IMR-90 (cell line): ENCODE results near the gene SLC7A10. TPM values are rescaled to one million over a fixed set of nuclear protein-coding genes. Genes with fewer than 3 reads are reported as not detected.

Experiments
- ATAC-seq: fragments of 200-7000 bp; cut with Tn5 transposase; 2 replicates; pipeline ENCODE4 v1.9.1; 2020; ENCODE audit warnings: low read depth, mild to moderate bottlenecking, moderate library complexity
- BruUV-seq: library from RNA; stranded (reverse); fragments of 400-500 nt; replicated peaks from 2 replicates; lab custom pipeline; 2021; lab: Mats Ljungman, UMichigan
- CTCF ChIA-PET: fragments of 300-600 bp; formaldehyde crosslinking; extraction: SDS; loops from one replicate; lab custom pipeline; 2021; ENCODE audit warnings: antibody characterized with exemption; lab: Yijun Ruan, JAX
- POLR2A ChIA-PET: fragments of 300-600 bp; sonication (Branson Sonifier 250); formaldehyde crosslinking; loops from one replicate; lab custom pipeline; 2022; ENCODE audit warnings: antibody characterized with exemption; ENCODE audit not compliant: unreplicated experiment; lab: Charles Lee
- DNase-seq: peaks from one replicate; pipeline ENCODE4 v3.0.0; 2013
- H2AFZ ChIP-seq: replicated peaks from 2 replicates; pipeline ENCODE3; 2013; ENCODE audit warnings: low read length, mild to moderate bottlenecking; ENCODE audit not compliant: poor library complexity
- H2AK5ac ChIP-seq: 2 replicates; pipeline ENCODE4 v1.6.1; 2013; ENCODE audit warnings: low read depth, low read length, inconsistent platforms
- H2AK9ac ChIP-seq: replicated peaks from 2 replicates; pipeline ENCODE3; 2013; ENCODE audit warnings: mild to moderate bottlenecking, low read depth, low read length, moderate library complexity; ENCODE audit not compliant: poor library complexity
- H2BK120ac ChIP-seq: 2 replicates; pipeline ENCODE4 v1.6.1; 2013; ENCODE audit warnings: low read depth, low read length, inconsistent platforms
- H2BK15ac ChIP-seq: 3 replicates; pipeline ENCODE4 v1.6.1; 2013; ENCODE audit warnings: low read depth, low read length, inconsistent platforms
- H2BK20ac ChIP-seq: 2 replicates; pipeline ENCODE4 v1.6.1; 2013; ENCODE audit warnings: low read depth, mild to moderate bottlenecking, inconsistent platforms, low read length, moderate library complexity
- H2BK5ac ChIP-seq: 2 replicates; pipeline ENCODE4 v1.6.1; 2013; ENCODE audit warnings: mild to moderate bottlenecking, low read depth, low read length, inconsistent platforms; ENCODE audit not compliant: poor library complexity, severe bottlenecking
- H3K14ac ChIP-seq: replicated peaks from 2 replicates; pipeline ENCODE4 v1.6.1; 2013; ENCODE audit warnings: low read depth, low read length, inconsistent platforms
- H3K18ac ChIP-seq: 2 replicates; pipeline ENCODE4 v1.6.1; 2013; ENCODE audit warnings: low read depth, low read length, control low read depth
- H3K23ac ChIP-seq: 2 replicates; pipeline ENCODE4 v1.6.1; 2013; ENCODE audit warnings: low read depth, low read length, inconsistent platforms
- H3K27ac ChIP-seq: 2 replicates; pipeline ENCODE4 v1.5.1; 2013; ENCODE audit warnings: mild to moderate bottlenecking, control low read depth, low read length; ENCODE audit not compliant: insufficient read depth
- H3K27me3 ChIP-seq: 2 replicates; pipeline ENCODE4 v1.6.1; 2013; ENCODE audit warnings: low read length; ENCODE audit not compliant: control insufficient read depth, insufficient read depth
- H3K36me3 ChIP-seq: 2 replicates; pipeline ENCODE4 v1.6.1; 2013; ENCODE audit warnings: low read length, mixed read lengths; ENCODE audit not compliant: control insufficient read depth, insufficient read depth
- H3K4ac ChIP-seq: 2 replicates; pipeline ENCODE4 v1.6.1; 2013; ENCODE audit warnings: low read depth, low read length, inconsistent platforms
- H3K4me1 ChIP-seq: 2 replicates; pipeline ENCODE4 v1.6.1; 2013; ENCODE audit warnings: low read length, mixed read lengths; ENCODE audit not compliant: control insufficient read depth, insufficient read depth
- H3K4me2 ChIP-seq: 2 replicates; pipeline ENCODE4 v1.6.1; 2013; ENCODE audit warnings: low read depth, mild to moderate bottlenecking, control low read depth, low read length, moderate library complexity
- H3K4me3 ChIP-seq: 2 replicates; pipeline ENCODE4 v1.5.1; 2013; ENCODE audit warnings: low read depth, mild to moderate bottlenecking, control low read depth, low read length, moderate library complexity; ENCODE audit not compliant: insufficient read depth
- H3K56ac ChIP-seq: 2 replicates; pipeline ENCODE4 v1.6.1; 2013; ENCODE audit warnings: low read length, inconsistent platforms; ENCODE audit not compliant: insufficient read depth; ENCODE audit errors: extremely low read depth
- H3K79me1 ChIP-seq, 2 experiments: 2 replicates each; pipeline ENCODE4 v1.6.1; 2013; ENCODE audit warnings: low read length in 2 of 2, inconsistent platforms in 1 of 2, low read depth in 1 of 2
- H3K9ac ChIP-seq: 2 replicates; pipeline ENCODE4 v1.6.1; 2013; ENCODE audit warnings: low read depth, low read length, control low read depth
- H3K9me1 ChIP-seq: 2 replicates; pipeline ENCODE4 v1.6.1; 2013; ENCODE audit warnings: low read length, inconsistent platforms; ENCODE audit not compliant: insufficient read depth
- H3K9me3 ChIP-seq: 2 replicates; pipeline ENCODE4 v1.6.1; 2013; ENCODE audit warnings: low read length; ENCODE audit not compliant: control insufficient read depth, insufficient read depth
- H4K20me1 ChIP-seq: 2 replicates; pipeline ENCODE4 v1.6.1; 2013; ENCODE audit warnings: low read length, inconsistent platforms; ENCODE audit not compliant: insufficient read depth
- H4K5ac ChIP-seq: 2 replicates; pipeline ENCODE4 v1.6.1; 2013; ENCODE audit warnings: mild to moderate bottlenecking, low read depth, low read length, control low read depth
- H4K8ac ChIP-seq, 2 experiments: 2 replicates each; pipeline ENCODE4 v1.6.1; 2013; ENCODE audit warnings: low read depth in 2 of 2, low read length in 2 of 2, control low read depth in 1 of 2, inconsistent platforms in 1 of 2
- H4K91ac ChIP-seq: 2 replicates; pipeline ENCODE4 v1.6.1; 2013; ENCODE audit warnings: low read depth, low read length, inconsistent platforms; ENCODE audit not compliant: insufficient read depth
- MAZ ChIP-seq: IDR thresholded peaks from 2 replicates; pipeline ENCODE4 v1.6.1; 2012; ENCODE audit warnings: low read depth, mild to moderate bottlenecking, low read length, improper control_type of control experiment, moderate library complexity, borderline replicate concordance
- WGBS, 2 experiments: methylation state at CpG; one replicate each; pipeline versions ENCODE4 v1.1.5 to v1.1.7; 2013; ENCODE audit warnings: missing lambda C conversion rate in 2 of 2; ENCODE audit not compliant: insufficient read length in 1 of 2; ENCODE audit errors: extremely low coverage in 2 of 2; 5-methylcytosine and 5-hydroxymethylcytosine counted together
- dilution Hi-C: fragments of 300-500 bp; cut with HindIII; formaldehyde crosslinking; loops from one replicate; pipeline ENCODE4 v1.14.3; 2018; ENCODE audit warnings: low sequenced_read_pairs; ENCODE audit not compliant: unreplicated experiment
- in situ Hi-C: fragments of 300-500 bp; cut with MboI; formaldehyde crosslinking; loops from 3 replicates; pipeline ENCODE4 v1.14.3; 2019; ENCODE audit warnings: low sequenced_read_pairs, inconsistent platforms, mixed read lengths
- intact Hi-C: fragments of 100-400 bp; cut with micrococcal nuclease; formaldehyde crosslinking; loops from 2 replicates; pipeline ENCODE4 v1.10.0; 2022
- polyA plus RNA-seq, 3 experiments: library from polyadenylated mRNA; depleted of rRNA; stranded (reverse); fragments of >200 nt; gene quantifications; 2 replicates each; pipeline ENCODE4 v1.2.3, GENCODE V29; 2012; ENCODE audit warnings: low replicate concordance in 1 of 3
- total RNA-seq: library from RNA; depleted of rRNA; stranded (reverse); fragments of >200 nt; gene quantifications from 2 replicates; pipeline ENCODE4 v1.2.3, GENCODE V29; 2012

SLC7A10 gene
- total and polyA plus RNA-seq, 2 of the 4 experiments (the other 2 are of a cell fraction): not detected

GRCh38 chr19:33233056-33233873 lies 7.6 kb upstream of the SLC7A10 start:
- H3K79me1 ChIP-seq: no peaks in the 10 kb centered on the region
- peak overlapping the region; percentile 32 for H2AK9ac ChIP-seq
- in situ Hi-C loops (loop anchor here (10.0 kb wide), 1 partner anchor 532 kb away; no protein-coding TSS in a partner anchor), dilution Hi-C loops (no loop called here), intact Hi-C loops (loop anchor here (5.0 kb wide), 1 partner anchor 449 kb away; no protein-coding TSS in a partner anchor)
- peak overlapping the region; percentile 4; the same call in 1 of the 2 replicates for H2AK5ac ChIP-seq
- H2BK120ac ChIP-seq: no peak overlapping the region
- H3K23ac ChIP-seq: no peak overlapping the region
- H3K36me3 ChIP-seq: no peaks in the 10 kb centered on the region
- H3K14ac ChIP-seq: no peak overlapping the region
- TF ChIP-seq MAZ: no peak
- H2AFZ ChIP-seq: peak overlapping the region; percentile 15
- no peak overlapping the region for H2BK20ac ChIP-seq
- ChIA-PET CTCF (no interaction called here), POLR2A (no interaction called here)
- H3K27me3 ChIP-seq: peaks cover 28% of the 10 kb centered on the region
- no peak overlapping the region for H3K4me2 ChIP-seq
- peaks cover 3% of the 10 kb centered on the region for H3K9me3 ChIP-seq
- no peak overlapping the region for H4K8ac ChIP-seq
- ATAC-seq (no peak), DNase-seq (no peak)
- no peak overlapping the region for H3K4ac ChIP-seq
- no peak overlapping the region for H2BK15ac ChIP-seq
- H4K5ac ChIP-seq: no peak overlapping the region
- H3K4me3 ChIP-seq: no peak overlapping the region
- no peak overlapping the region for H3K9ac ChIP-seq
- no peaks in the 10 kb centered on the region for H4K20me1 ChIP-seq
- no peak overlapping the region for H3K56ac ChIP-seq
- H3K9me1 ChIP-seq: peaks cover 7% of the 10 kb centered on the region; the same call in 1 of the 2 replicates
- BruUV-seq: no TSS peak
- no peaks in the 10 kb centered on the region for H3K4me1 ChIP-seq
- peak overlapping the region; percentile 63 for H2BK5ac ChIP-seq
- no peak overlapping the region for H3K27ac ChIP-seq
- no peak overlapping the region for H4K91ac ChIP-seq
- WGBS, 2 experiments: 80% methylated on average over 9 of the region's 9 CpGs; no CpG with 5 or more reads in 1 of the 2 experiments
- no peak overlapping the region for H3K18ac ChIP-seq
